Endothelial cell of umbilical vein (primary cell): Measurements from ENCODE around the gene WHRN.

ENCODE experiments used
- POLR2A ChIP-seq: IDR thresholded peaks from 2 replicates; pipeline ENCODE4 v1.6.1; 2012; ENCODE audit warnings: low read depth, mild to moderate bottlenecking, control low read depth, low read length
- POLR2AphosphoS5 ChIP-seq: IDR thresholded peaks from 2 replicates; pipeline ENCODE4 v1.6.1; 2012; ENCODE audit warnings: low read depth, mild to moderate bottlenecking, control low read depth, low read length, moderate library complexity; ENCODE audit not compliant: insufficient read depth

GRCh38 chr9:114475412-114476135 is 29.7 kb downstream of the WHRN start:
- TF ChIP-seq POLR2AphosphoS5 (no peak), POLR2A (no peak)
